Central memory CD8-positive, alpha-beta T cell (primary cell): Measurements from ENCODE around the gene STMND1.

Experiments
- ATAC-seq: fragments of 150-1000 bp; cut with Tn5 transposase; replicated peaks from 2 replicates; pipeline ENCODE4 v1.10.0; 2022; ENCODE audit warnings: mild to moderate bottlenecking, moderate FRiP score, moderate number of reproducible peaks; ENCODE audit not compliant: poor library complexity, severe bottlenecking; ENCODE audit errors: extremely low read depth
- DNase-seq, 2 donors: peaks; one replicate each; pipeline ENCODE4 v3.0.0; 2021; ENCODE audit warnings: low spot score in 2 of 2
- H3K27ac Mint-ChIP-seq: one replicate; pipeline ENCODE4 v1.8.0; 2022; ENCODE audit warnings: low read depth, mild to moderate bottlenecking, moderate library complexity, mixed read lengths
- H3K27me3 Mint-ChIP-seq: one replicate; pipeline ENCODE4 v1.8.0; 2022; ENCODE audit warnings: mixed read lengths
- H3K36me3 Mint-ChIP-seq: one replicate; pipeline ENCODE4 v1.8.0; 2022; ENCODE audit warnings: mild to moderate bottlenecking, moderate library complexity, mixed read lengths; ENCODE audit not compliant: insufficient read depth
- H3K4me1 Mint-ChIP-seq: one replicate; pipeline ENCODE4 v1.8.0; 2022; ENCODE audit warnings: mixed read lengths
- H3K4me3 Mint-ChIP-seq: one replicate; pipeline ENCODE4 v1.8.0; 2022; ENCODE audit warnings: mild to moderate bottlenecking, moderate library complexity, mixed read lengths
- H3K9me3 Mint-ChIP-seq: one replicate; pipeline ENCODE4 v1.8.0; 2022; ENCODE audit warnings: mixed read lengths

The STMND1 gene

GRCh38 chr6:17081273-17081672 is 20.6 kb upstream of the STMND1 start:
- H3K4me1 Mint-ChIP-seq = no peaks in the 10 kb centered on the region
- peaks cover 5% of the 10 kb centered on the region for H3K9me3 Mint-ChIP-seq
- no peak overlapping the region for H3K4me3 Mint-ChIP-seq
- no peaks in the 10 kb centered on the region for H3K36me3 Mint-ChIP-seq
- H3K27me3 Mint-ChIP-seq = peaks cover 52% of the 10 kb centered on the region
- DNase-seq = no peak
- ATAC-seq = no peak
- H3K27ac Mint-ChIP-seq = no peak overlapping the region

DNA sequence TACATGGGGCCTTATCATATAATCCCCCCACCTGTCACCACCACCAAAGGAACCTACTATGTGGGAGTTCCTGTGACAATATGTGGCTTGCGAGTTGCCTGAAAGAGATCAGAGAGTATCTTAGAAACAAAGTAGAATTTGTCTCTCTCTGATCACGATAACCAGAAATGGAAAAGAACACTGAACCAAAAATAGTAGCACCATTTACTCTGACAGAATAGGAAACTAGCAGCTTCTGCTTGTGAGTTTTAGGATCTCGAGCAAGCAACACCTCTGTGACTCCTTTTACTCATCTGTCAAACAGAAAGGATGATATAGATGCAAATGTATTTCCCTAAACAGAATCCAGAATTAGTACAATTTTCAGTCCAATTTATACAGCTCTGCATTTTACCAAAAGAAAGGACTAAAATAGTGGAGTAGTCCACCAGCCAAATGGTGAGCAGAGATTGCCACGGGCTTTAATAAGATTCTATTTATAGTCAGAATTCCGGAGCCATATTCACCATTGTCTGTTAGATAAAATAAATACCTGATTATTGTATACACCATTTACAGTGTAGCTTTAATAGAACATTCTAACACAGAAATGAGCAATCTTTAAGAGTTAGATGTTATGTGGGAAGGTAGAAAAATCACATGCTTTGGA is 19.9 kb upstream of the STMND1 start:
- Mint-ChIP-seq H3K27ac (no peak overlapping the region), H3K4me1 (no peaks in the 10 kb centered on the region), H3K27me3 (peaks cover 52% of the 10 kb centered on the region), H3K36me3 (no peaks in the 10 kb centered on the region), H3K4me3 (no peak overlapping the region), H3K9me3 (no peaks in the 10 kb centered on the region)
- DNase-seq (no peak), ATAC-seq (no peak)

DNA sequence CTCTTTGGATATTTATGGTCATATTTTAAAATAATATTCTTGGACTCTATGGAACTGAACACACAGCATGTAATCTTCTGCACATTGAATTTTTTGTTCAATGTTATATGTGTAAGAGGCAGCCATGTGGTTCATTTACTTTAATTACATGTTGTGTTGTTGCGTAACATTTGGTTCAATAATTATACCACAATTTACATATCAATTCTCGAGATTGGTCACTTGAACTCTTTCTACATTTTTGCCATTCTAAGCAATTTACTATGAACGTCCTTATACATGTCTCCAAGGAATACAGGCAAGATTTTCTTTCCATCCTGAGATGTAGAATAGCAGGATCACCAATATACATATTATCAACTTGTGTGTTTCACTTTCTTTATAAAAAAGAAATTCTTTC is 18.5 kb upstream of the STMND1 start:
- no peaks in the 10 kb centered on the region for H3K9me3 Mint-ChIP-seq
- no peaks in the 10 kb centered on the region for H3K36me3 Mint-ChIP-seq
- H3K27me3 Mint-ChIP-seq = peaks cover 38% of the 10 kb centered on the region
- H3K27ac Mint-ChIP-seq = no peak overlapping the region
- H3K4me1 Mint-ChIP-seq = no peaks in the 10 kb centered on the region
- ATAC-seq (no peak), DNase-seq (no peak)
- H3K4me3 Mint-ChIP-seq = no peak overlapping the region

DNA sequence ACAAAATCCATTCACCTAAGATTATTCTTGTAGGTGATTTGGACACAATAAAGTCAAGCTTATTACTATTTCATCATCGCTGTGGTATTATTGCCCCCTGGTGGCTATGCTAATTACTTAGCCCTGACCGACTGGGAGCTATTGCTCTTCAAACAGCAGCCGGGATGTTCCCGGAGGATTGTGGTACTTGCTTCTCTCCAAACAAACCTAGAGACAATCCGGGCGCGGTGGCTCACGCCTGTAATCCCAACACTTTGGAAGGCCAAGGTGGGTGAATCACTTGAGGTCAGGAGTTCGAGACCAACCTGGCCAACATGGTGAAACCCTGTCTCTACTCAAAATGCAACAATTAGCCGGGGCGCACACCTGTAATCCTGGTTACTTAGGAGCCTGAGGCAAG is 15.4 kb upstream of the STMND1 start:
- peaks cover 42% of the 10 kb centered on the region for H3K27me3 Mint-ChIP-seq
- H3K27ac Mint-ChIP-seq = no peak overlapping the region
- H3K4me1 Mint-ChIP-seq = no peaks in the 10 kb centered on the region
- H3K9me3 Mint-ChIP-seq = peaks cover 6% of the 10 kb centered on the region
- no peak overlapping the region for H3K4me3 Mint-ChIP-seq
- ATAC-seq = no peak
- DNase-seq = no peak
- no peaks in the 10 kb centered on the region for H3K36me3 Mint-ChIP-seq

DNA sequence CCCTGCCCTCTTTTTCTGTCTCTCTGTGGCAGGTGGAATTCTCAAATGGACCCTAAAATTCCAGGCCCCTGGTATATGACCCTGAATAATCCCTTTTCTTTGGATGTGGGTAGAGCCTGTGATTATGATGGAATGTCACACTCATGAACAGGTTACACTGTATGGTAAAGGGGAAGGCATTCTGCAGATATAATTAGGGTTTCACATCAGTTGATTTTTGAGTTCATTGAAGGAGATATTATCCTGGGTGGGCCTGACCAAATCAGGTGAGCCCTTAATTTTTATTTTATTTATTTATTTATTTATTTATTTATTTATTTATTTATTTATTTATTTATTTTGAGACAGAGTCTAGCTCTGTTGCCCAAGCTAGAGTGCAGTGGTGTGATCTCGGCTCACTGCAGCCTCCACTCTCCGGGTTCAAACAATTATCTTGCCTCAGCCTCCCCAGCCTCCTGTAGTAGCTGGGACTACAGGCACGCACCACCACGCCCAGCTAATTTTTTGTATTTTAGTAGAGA is 13.7 kb upstream of the STMND1 start:
- DNase-seq (no peak), ATAC-seq (no peak)
- Mint-ChIP-seq H3K4me1 (no peaks in the 10 kb centered on the region), H3K27me3 (peaks cover 50% of the 10 kb centered on the region), H3K9me3 (peaks cover 6% of the 10 kb centered on the region), H3K27ac (no peak overlapping the region), H3K36me3 (no peaks in the 10 kb centered on the region), H3K4me3 (no peak overlapping the region)

GRCh38 chr6:17091122-17091521 is 10.7 kb upstream of the STMND1 start:
- H3K4me1 Mint-ChIP-seq = no peaks in the 10 kb centered on the region
- H3K27me3 Mint-ChIP-seq = peaks cover 39% of the 10 kb centered on the region
- DNase-seq (no peak), ATAC-seq (no peak)
- H3K9me3 Mint-ChIP-seq = peaks cover 6% of the 10 kb centered on the region
- H3K4me3 Mint-ChIP-seq = no peak overlapping the region
- H3K36me3 Mint-ChIP-seq = no peaks in the 10 kb centered on the region
- H3K27ac Mint-ChIP-seq = no peak overlapping the region

DNA sequence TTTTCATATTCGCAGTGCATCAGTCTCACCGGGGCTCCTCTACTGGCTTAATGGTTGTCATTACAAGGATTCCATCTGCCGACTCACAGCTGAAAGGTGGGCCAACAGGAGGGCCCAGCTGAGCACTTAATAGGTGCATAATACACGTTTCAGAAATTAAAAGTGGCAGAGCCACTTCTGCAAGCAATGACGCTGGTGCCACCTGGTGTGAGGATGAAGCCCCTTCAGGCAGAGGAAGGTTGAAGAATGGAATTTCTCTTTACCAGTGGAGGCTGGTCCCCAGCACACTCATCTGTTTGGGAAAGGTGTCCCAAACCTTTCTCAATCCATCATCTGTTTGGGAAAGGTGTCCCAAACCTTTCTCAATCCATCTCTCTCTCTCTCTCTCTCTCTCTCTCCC is 8.2 kb upstream of the STMND1 start:
- Mint-ChIP-seq H3K4me1 (no peaks in the 10 kb centered on the region), H3K4me3 (no peak overlapping the region), H3K9me3 (peaks cover 6% of the 10 kb centered on the region), H3K27me3 (peaks cover 56% of the 10 kb centered on the region), H3K36me3 (no peaks in the 10 kb centered on the region), H3K27ac (no peak overlapping the region)
- ATAC-seq (no peak), DNase-seq (no peak)

DNA sequence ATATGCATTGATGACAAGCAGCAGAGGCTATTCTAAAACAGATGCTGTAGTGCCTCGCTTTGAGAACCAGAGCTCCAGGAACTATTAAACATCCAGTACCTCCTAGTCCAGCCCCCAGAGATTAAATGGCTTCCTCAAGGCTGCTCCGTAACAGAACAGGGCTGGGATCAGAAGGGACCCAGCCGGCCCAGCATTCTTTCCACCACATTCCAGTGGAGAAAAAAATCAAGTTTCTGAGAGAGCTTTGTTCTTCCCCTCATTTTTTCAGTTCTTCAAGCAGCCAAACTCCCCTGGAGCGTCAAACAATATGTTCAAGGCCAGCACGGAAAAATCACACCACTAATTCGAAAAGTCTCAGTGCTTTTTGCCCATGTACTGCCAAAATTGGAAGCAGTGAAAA is 5.8 kb upstream of the STMND1 start:
- peaks cover 67% of the 10 kb centered on the region for H3K27me3 Mint-ChIP-seq
- DNase-seq (no peak), ATAC-seq (no peak)
- no peaks in the 10 kb centered on the region for H3K9me3 Mint-ChIP-seq
- H3K4me3 Mint-ChIP-seq = no peak overlapping the region
- no peak overlapping the region for H3K27ac Mint-ChIP-seq
- no peaks in the 10 kb centered on the region for H3K36me3 Mint-ChIP-seq
- no peaks in the 10 kb centered on the region for H3K4me1 Mint-ChIP-seq

DNA sequence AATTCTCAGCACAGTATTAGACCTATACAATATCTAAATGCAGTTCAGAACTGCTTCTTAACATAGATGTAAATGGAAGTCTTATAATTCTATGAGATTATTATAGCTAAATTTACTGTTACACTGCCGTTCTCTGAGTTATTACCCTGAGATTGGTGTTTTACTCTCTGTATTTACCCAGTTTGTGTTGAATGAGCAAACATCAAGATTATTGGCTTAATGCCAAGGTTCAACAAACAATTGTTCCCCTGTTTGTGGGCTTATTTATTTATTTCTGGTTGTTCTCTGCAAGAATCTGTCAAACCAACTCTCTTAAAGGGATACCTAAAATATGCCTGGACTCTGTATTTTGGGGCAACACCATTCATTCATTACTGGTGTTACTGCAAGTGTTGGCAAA is 5.2 kb upstream of the STMND1 start:
- Mint-ChIP-seq H3K27me3 (peaks cover 73% of the 10 kb centered on the region), H3K36me3 (no peaks in the 10 kb centered on the region), H3K27ac (no peak overlapping the region), H3K4me1 (peaks cover 4% of the 10 kb centered on the region), H3K4me3 (no peak overlapping the region), H3K9me3 (no peaks in the 10 kb centered on the region)
- ATAC-seq (no peak), DNase-seq (no peak)

GRCh38 chr6:17097982-17098381 is 3.9 kb upstream of the STMND1 start:
- no peak for DNase-seq
- Mint-ChIP-seq H3K4me3 (no peak overlapping the region), H3K9me3 (no peaks in the 10 kb centered on the region), H3K4me1 (peaks cover 9% of the 10 kb centered on the region), H3K27me3 (peaks cover 79% of the 10 kb centered on the region), H3K27ac (no peak overlapping the region), H3K36me3 (no peaks in the 10 kb centered on the region)
- ATAC-seq = no peak

- H3K27ac Mint-ChIP-seq = no peak overlapping the region
- H3K4me1 Mint-ChIP-seq = peaks cover 9% of the 10 kb centered on the region
- H3K4me3 Mint-ChIP-seq = no peak overlapping the region
- DNase-seq (no peak), ATAC-seq (no peak)
- H3K27me3 Mint-ChIP-seq = peaks cover 74% of the 10 kb centered on the region
- H3K9me3 Mint-ChIP-seq = no peaks in the 10 kb centered on the region
- H3K36me3 Mint-ChIP-seq = no peaks in the 10 kb centered on the region
Observed at GRCh38 chr6:17098538-17098937, 3.3 kb upstream of the STMND1 start.

DNA sequence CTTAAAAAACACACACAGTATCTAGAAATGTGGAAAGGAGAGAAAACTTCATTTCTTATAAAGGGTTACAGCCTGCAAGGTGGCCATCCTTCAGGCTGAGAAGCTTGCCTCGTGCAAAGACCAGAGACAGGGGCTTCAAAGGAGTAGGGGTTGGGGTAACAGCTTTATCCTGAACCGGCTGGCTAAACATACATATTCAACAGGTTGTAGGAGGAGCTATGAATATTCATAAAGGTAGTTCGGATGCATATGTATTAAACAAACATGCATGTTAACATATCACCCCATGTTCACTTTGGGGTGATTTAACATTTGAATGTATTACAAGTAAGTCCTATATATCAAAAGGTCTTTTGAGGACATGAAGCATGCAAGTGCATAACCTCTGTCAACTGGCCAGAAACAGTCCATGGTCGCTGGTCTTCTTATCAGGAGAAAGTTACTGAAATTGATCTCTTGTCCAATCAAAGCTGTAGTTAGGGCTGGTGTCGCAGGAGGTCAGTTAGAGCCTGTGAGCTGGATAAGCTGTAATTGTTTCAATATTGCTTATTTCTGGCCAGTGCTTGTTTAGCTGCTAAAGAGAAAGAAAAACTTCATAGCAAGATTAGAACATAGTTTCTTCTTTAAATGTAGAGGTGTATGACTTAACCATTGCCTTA is 2.3 kb upstream of the STMND1 start:
- no peak for DNase-seq
- Mint-ChIP-seq H3K36me3 (no peaks in the 10 kb centered on the region), H3K27ac (no peak overlapping the region), H3K4me1 (peaks cover 9% of the 10 kb centered on the region), H3K9me3 (no peaks in the 10 kb centered on the region), H3K27me3 (peaks cover 84% of the 10 kb centered on the region), H3K4me3 (no peak overlapping the region)
- ATAC-seq = no peak

- no peak for ATAC-seq
- peaks cover 90% of the 10 kb centered on the region for H3K27me3 Mint-ChIP-seq
- peaks cover 9% of the 10 kb centered on the region for H3K4me1 Mint-ChIP-seq
- no peaks in the 10 kb centered on the region for H3K36me3 Mint-ChIP-seq
- DNase-seq = no peak
- H3K9me3 Mint-ChIP-seq = no peaks in the 10 kb centered on the region
- H3K27ac Mint-ChIP-seq = no peak overlapping the region
- H3K4me3 Mint-ChIP-seq = no peak overlapping the region
Observed at GRCh38 chr6:17100806-17101205, 1.0 kb upstream of the STMND1 start.
